GM21526 (cell line): ENCODE data around the gene SUPT6H.
"Not testable (repeated sequence)": the region's sequence is repeated elsewhere in the genome, so short reads cannot be mapped to it uniquely, and the experiment has no call there.

Experiments used
- ATAC-seq: cut with Tn5 transposase; IDR thresholded peaks from one replicate; pipeline ENCODE4 v1.9.1; 2021; ENCODE audit warnings: moderate library complexity; ENCODE audit not compliant: unreplicated experiment, low FRiP score

SUPT6H gene

DNA sequence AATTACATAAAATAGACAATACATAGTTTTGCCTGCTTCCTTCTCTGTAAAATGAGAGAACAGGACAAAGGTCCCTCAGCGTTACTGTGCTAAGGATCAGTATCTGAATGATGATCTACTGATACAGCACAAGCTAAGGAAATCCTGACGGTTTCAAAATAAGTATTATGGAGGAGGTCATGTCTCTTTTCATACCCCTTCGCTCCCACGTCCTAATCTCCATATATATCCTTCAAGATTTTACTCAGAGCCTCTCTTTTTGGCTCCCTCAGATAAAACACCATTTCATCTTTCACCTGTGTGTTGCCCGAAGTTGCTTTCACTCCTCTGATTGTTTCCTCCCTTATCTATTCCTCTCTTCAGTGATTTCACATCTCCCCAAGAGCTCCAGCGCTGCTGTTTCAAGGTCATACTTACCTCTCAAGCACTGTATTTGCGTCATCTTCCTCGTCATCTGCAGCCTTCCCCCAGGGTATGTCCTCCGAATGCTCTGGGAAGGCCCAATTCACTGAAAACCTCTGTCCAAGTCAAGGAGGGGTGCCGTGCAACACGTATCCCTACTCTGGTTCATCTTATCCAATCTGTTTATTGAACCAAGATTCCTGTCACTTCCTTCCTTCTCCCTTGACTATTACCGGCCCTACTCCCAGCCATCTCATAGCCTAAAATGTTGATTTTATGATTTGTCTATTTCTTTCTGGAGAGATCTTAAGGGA, 15.8 kb upstream of the SUPT6H start:
- ATAC-seq, result no peak

GRCh38 chr17:28648698-28649097, 13.3 kb upstream of the SUPT6H start:
- no peak for ATAC-seq

GRCh38 chr17:28655160-28655559, 6.8 kb upstream of the SUPT6H start:
- ATAC-seq, result no peak

GRCh38 chr17:28657756-28658155, 4.2 kb upstream of the SUPT6H start:
- ATAC-seq, result no peak

- ATAC-seq, result not testable (repeated sequence)
Observed at GRCh38 chr17:28658342-28658741, 3.7 kb upstream of the SUPT6H start.

GRCh38 chr17:28658766-28659496, 3.1 kb upstream of the SUPT6H start:
- ATAC-seq, result not testable (repeated sequence)

DNA sequence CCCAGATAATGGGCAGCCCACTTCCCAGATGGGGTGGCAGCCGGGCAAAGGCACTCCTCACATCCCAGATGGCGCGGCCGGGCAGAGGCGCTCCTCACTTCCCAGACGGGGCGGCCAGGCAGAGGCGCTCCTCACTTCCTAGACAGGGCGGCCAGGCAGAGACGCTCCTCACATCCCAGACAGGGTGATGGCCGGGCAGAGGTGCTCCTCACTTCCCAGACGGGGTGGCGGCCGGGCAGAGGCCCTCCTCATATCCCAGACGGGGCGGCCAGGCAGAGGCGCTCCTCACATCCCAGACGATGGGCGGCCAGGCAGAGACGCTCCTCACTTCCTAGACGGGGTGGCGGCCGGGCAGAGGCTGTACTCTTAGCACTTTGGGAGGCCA, 2.5 kb upstream of the SUPT6H start:
- ATAC-seq, result not testable (repeated sequence)

GRCh38 chr17:28662527-28662829, 473 bp downstream of the SUPT6H start:
- ATAC-seq, result no peak

DNA sequence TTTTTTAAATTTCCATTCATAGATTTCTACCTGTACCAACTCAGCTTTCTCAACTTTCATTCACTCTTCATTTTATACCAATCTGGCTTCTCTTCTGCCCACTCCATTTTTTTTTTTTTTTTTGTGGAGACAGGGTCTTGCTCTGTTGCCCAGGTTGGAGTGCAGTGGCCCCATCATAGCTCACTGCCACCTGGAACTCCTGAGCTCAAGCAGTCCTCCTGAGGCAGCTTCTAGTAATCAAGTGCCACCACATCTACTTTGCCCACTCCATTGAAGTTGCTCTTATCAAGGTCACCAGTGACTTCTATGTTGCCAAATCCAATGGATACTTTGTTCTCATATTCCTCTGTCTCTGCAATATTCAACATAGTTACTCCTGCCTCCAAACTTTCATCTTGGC, 1.7 kb downstream of the SUPT6H start:
- no peak for ATAC-seq

- no peak for ATAC-seq
Observed at GRCh38 chr17:28665994-28666393, 4.0 kb downstream of the SUPT6H start.

- no peak for ATAC-seq
Observed at GRCh38 chr17:28667870-28668269, 5.9 kb downstream of the SUPT6H start.

- ATAC-seq, result no peak
Observed at GRCh38 chr17:28669918-28670317, 7.9 kb downstream of the SUPT6H start.

GRCh38 chr17:28675490-28675889, 13.5 kb downstream of the SUPT6H start:
- ATAC-seq, result no peak

- ATAC-seq, result no peak
Observed at GRCh38 chr17:28675980-28676379, 14.0 kb downstream of the SUPT6H start.

GRCh38 chr17:28682655-28683054, 20.6 kb downstream of the SUPT6H start:
- ATAC-seq, result no peak

DNA sequence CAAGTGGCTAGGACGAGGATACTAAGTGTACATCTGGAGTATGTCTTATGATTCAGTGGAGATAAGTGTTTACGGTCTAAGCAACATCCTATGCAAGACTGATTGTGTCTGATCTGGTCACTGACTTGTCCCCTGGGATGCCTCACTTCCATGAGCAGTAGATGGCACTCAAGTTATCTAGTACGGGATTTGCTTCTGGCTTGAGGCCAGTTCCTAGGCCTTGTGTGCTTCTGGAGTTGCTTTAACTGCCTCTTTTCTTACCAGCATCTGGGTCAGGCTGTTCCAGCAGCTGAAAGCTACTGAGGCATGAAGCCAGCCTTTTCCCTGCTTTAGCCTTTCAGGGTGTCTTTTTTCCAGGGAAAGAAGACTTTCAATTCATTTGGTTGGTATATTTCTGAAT, 23.0 kb downstream of the SUPT6H start:
- no peak for ATAC-seq

- no peak for ATAC-seq
Observed at GRCh38 chr17:28685366-28685765, 23.4 kb downstream of the SUPT6H start.

GRCh38 chr17:28686296-28686695, 24.3 kb downstream of the SUPT6H start:
- ATAC-seq, result no peak

DNA sequence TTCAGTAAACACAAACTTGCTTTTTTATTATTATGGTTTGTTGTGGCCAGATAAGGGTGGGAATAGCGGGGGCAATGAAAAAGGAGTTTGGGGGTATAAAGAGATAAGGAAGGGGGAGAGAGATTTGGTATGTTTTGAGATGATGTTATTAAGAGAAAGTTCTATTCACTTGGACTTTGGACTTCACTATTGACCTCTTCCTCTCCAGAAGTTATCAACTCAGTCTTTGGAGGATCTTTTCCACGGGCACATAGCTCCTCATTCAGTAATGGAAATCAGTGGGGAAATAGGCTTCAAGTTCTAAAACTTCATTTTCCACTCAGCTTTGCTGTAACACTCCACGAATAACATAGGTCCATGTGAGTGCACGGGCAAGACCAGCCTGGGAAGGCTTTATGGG, 26.5 kb downstream of the SUPT6H start:
- no peak for ATAC-seq

DNA sequence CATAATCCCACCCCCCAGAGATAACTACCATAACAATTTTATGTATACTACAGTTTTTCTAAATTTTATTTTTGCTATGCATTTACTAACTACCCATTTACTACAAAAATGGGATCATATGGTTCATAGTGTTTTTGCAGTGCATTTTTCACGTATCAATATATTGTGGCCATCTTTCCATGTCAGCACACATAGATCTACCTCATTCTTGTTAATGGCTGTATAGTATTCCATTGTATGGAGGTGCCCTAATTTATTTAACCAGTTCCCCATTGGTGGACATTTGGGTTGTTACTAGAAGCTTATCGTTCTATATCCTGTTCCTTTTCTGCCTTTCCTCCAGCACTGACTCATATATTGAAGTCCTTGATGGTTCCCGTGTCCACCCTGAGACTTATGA, 27.0 kb downstream of the SUPT6H start:
- ATAC-seq, result no peak

DNA sequence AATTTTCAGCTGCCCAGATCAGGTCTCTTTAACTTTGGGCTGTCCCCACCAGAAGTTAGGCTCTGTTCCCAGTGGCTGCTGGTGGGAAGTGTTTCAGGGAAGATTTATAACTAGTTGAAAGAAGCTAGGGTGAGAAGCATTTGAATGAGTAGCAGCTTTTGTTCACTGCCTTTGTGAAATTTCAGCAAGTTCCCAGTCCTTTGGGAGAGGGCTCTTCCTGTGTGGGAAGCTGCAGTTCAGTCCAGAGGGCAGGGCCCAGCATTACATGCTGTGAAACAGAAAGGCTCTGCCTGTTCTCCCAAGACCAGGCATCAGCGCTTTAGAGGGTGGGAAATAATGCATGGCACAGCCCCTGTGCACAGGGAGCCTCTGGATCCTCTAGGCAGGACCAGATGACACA, 31.9 kb downstream of the SUPT6H start:
- no peak for ATAC-seq

GRCh38 chr17:28698253-28698941, 36.4 kb downstream of the SUPT6H start:
- ATAC-seq, result no peak
